ENCODE data around the gene STOX2. TPM values are rescaled to one million over a fixed set of nuclear protein-coding genes. Genes with fewer than 3 reads are reported as not detected.

Gene STOX2
- total and polyA plus RNA-seq, 12 donors: 1.1 to 12.9 (median 5.2) TPM

GRCh38 chr4:183966371-183966770 is 61.3 kb downstream of the STOX2 start:
- H3K27me3 ChIP-seq: no peaks in the 10 kb centered on the region
- H3K4me1 ChIP-seq (replicated peaks in 1 of 2): no peaks in the 10 kb centered on the region
- TF ChIP-seq POLR2A (IDR thresholded peaks at IDR 0.05) (no peak), CTCF (IDR thresholded peaks at IDR 0.05) (no peak)
- H3K4me3 ChIP-seq: no peak overlapping the region
- no peaks in the 10 kb centered on the region for H3K9me3 ChIP-seq (replicated peaks in 1 of 3)
- H3K36me3 ChIP-seq (replicated peaks in 1 of 2): no peaks in the 10 kb centered on the region
- no peak for DNase-seq
- 79 to 91% (median 89%) methylated on average over 7 to 8 of the region's 8 CpGs for WGBS, 4 donors
- intact Hi-C loops (cut with DNase I): no loop called here
- H3K27ac ChIP-seq: no peak overlapping the region

DNA sequence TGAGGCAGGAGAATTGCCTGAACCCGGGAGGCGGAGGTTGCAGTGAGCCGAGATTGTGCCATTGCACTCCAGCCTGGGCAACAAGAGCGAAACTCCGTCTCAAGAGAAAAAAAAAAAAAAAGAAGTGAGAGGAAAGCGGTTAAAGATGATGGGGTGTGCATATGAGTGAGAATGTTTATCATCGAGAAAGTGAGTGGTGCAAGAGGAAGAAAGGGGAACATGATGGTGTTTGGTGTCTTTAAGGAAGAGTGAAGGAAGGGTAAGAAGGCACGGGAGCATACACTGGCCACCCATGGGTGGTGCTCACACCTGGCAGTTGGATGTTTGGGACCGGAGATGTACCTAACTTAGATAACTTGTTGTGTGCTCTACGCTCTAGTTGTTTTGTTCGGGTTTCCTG is 62.2 kb downstream of the STOX2 start:
- intact Hi-C loops (cut with DNase I): no loop called here
- DNase-seq: no peak
- H3K9me3 ChIP-seq (replicated peaks in 1 of 3): no peaks in the 10 kb centered on the region
- no peak overlapping the region for H3K4me3 ChIP-seq
- H3K36me3 ChIP-seq (replicated peaks in 1 of 2): no peaks in the 10 kb centered on the region
- no peak overlapping the region for H3K27ac ChIP-seq
- WGBS, 4 donors: 88 to 94% (median 91%) methylated on average over 11 of the region's 11 CpGs
- H3K27me3 ChIP-seq: no peaks in the 10 kb centered on the region
- no peaks in the 10 kb centered on the region for H3K4me1 ChIP-seq (replicated peaks in 1 of 2)
- TF ChIP-seq POLR2A (IDR thresholded peaks at IDR 0.05) (no peak), CTCF (IDR thresholded peaks at IDR 0.05) (no peak)

GRCh38 chr4:183968502-183968901 is 63.4 kb downstream of the STOX2 start:
- no peak for TF ChIP-seq CTCF (IDR thresholded peaks at IDR 0.05)
- no peak for TF ChIP-seq POLR2A (IDR thresholded peaks at IDR 0.05)
- intact Hi-C loops (cut with DNase I): no loop called here
- Histone ChIP-seq H3K4me1 (replicated peaks in 1 of 2) (no peaks in the 10 kb centered on the region), H3K27me3 (no peaks in the 10 kb centered on the region), H3K27ac (no peak overlapping the region), H3K4me3 (no peak overlapping the region), H3K36me3 (replicated peaks in 1 of 2) (no peaks in the 10 kb centered on the region), H3K9me3 (replicated peaks in 1 of 3) (no peaks in the 10 kb centered on the region)
- no peak for DNase-seq
- 57 to 70% (median 64%) methylated on average over 6 of the region's 6 CpGs for WGBS, 4 donors

GRCh38 chr4:183968931-183969330 is 63.8 kb downstream of the STOX2 start:
- H3K4me3 ChIP-seq: no peak overlapping the region
- H3K27me3 ChIP-seq: no peaks in the 10 kb centered on the region
- H3K27ac ChIP-seq: no peak overlapping the region
- intact Hi-C loops (cut with DNase I): no loop called here
- H3K36me3 ChIP-seq (replicated peaks in 1 of 2): no peaks in the 10 kb centered on the region
- no peaks in the 10 kb centered on the region for H3K9me3 ChIP-seq (replicated peaks in 1 of 3)
- TF ChIP-seq POLR2A (IDR thresholded peaks at IDR 0.05) (no peak), CTCF (IDR thresholded peaks at IDR 0.05) (no peak)
- H3K4me1 ChIP-seq (replicated peaks in 1 of 2): no peaks in the 10 kb centered on the region
- DNase-seq: no peak
- WGBS, 4 donors: 76 to 81% (median 79%) methylated on average over 5 of the region's 5 CpGs
